GM18870 (cell line): ENCODE data around the gene FILIP1.

ENCODE experiments used
- ATAC-seq: cut with Tn5 transposase; IDR thresholded peaks from one replicate; pipeline ENCODE4 v1.9.1; 2021; ENCODE audit warnings: moderate library complexity; ENCODE audit not compliant: unreplicated experiment

The FILIP1 gene

GRCh38 chr6:75272145-75272840, 221.3 kb downstream of the FILIP1 start:
- ATAC-seq = no peak

GRCh38 chr6:75268988-75269354, 224.6 kb downstream of the FILIP1 start:
- ATAC-seq = no peak

GRCh38 chr6:75268121-75268987, 225.2 kb downstream of the FILIP1 start:
- ATAC-seq = no peak

- ATAC-seq = no peak
Measured at GRCh38 chr6:75267461-75267860, 226.1 kb downstream of the FILIP1 start.

- peak; percentile 77 for ATAC-seq
Measured at GRCh38 chr6:75266716-75267291, 226.8 kb downstream of the FILIP1 start.

- ATAC-seq = no peak
Measured at GRCh38 chr6:75263401-75263750, 230.2 kb downstream of the FILIP1 start.

- no peak for ATAC-seq
Measured at GRCh38 chr6:75262716-75263400, 230.7 kb downstream of the FILIP1 start.

GRCh38 chr6:75261299-75261698, 232.3 kb downstream of the FILIP1 start:
- ATAC-seq = no peak

GRCh38 chr6:75257343-75258087, 236.1 kb downstream of the FILIP1 start:
- ATAC-seq = no peak

- no peak for ATAC-seq
Measured at GRCh38 chr6:75250552-75250951, 243.0 kb downstream of the FILIP1 start.

- ATAC-seq = no peak
Measured at GRCh38 chr6:75249837-75250236, 243.8 kb downstream of the FILIP1 start.

GRCh38 chr6:75246386-75246785, 247.2 kb downstream of the FILIP1 start:
- ATAC-seq = no peak

GRCh38 chr6:75244063-75244584, 249.5 kb downstream of the FILIP1 start:
- no peak for ATAC-seq

- ATAC-seq = peak; percentile 94
Measured at GRCh38 chr6:75243333-75244062, 250.1 kb downstream of the FILIP1 start, which contains the start of gene COX7A2. Gene COX7A2, minus strand, starts transcription at chr6:75243801. Its CDS starts 67 bp downstream, at chr6:75243734.
